ENCODE measurements around the gene PTPRM.

PTPRM gene

GRCh38 chr18:8175501-8176061 lies 608.5 kb downstream of the PTPRM start:
- no peak for DNase-seq (ENCODE audit: low spot score)

GRCh38 chr18:8176109-8176508 lies 609.0 kb downstream of the PTPRM start:
- no peak for DNase-seq (ENCODE audit: low spot score)

GRCh38 chr18:8176554-8176953 lies 609.4 kb downstream of the PTPRM start:
- DNase-seq (ENCODE audit: low spot score): no peak

GRCh38 chr18:8177330-8178016 lies 610.4 kb downstream of the PTPRM start:
- DNase-seq (ENCODE audit: low spot score): no peak

GRCh38 chr18:8186413-8186812 lies 619.3 kb downstream of the PTPRM start:
- DNase-seq (ENCODE audit: low spot score): no peak

- no peak for DNase-seq (ENCODE audit: low spot score)
Measured at GRCh38 chr18:8188184-8188583, 621.1 kb downstream of the PTPRM start.

- no peak for DNase-seq (ENCODE audit: low spot score)
Measured at GRCh38 chr18:8190980-8191379, 623.9 kb downstream of the PTPRM start.

- no peak for DNase-seq (ENCODE audit: low spot score)
Measured at GRCh38 chr18:8194431-8194830, 627.3 kb downstream of the PTPRM start.

- no peak for DNase-seq (ENCODE audit: low spot score)
Measured at GRCh38 chr18:8196238-8196637, 629.1 kb downstream of the PTPRM start.

- no peak for DNase-seq (ENCODE audit: low spot score)
Measured at GRCh38 chr18:8197499-8197898, 630.4 kb downstream of the PTPRM start.

GRCh38 chr18:8207996-8208395 lies 640.9 kb downstream of the PTPRM start:
- DNase-seq (ENCODE audit: low spot score): no peak

- DNase-seq (ENCODE audit: low spot score): no peak
Measured at GRCh38 chr18:8208716-8209115, 641.6 kb downstream of the PTPRM start.

GRCh38 chr18:8212896-8213780 lies 646.0 kb downstream of the PTPRM start:
- DNase-seq (ENCODE audit: low spot score): no peak

GRCh38 chr18:8215741-8216140 lies 648.6 kb downstream of the PTPRM start:
- DNase-seq (ENCODE audit: low spot score): no peak

- DNase-seq (ENCODE audit: low spot score): no peak
Measured at GRCh38 chr18:8217051-8217564, 650.0 kb downstream of the PTPRM start.

GRCh38 chr18:8218197-8218596 lies 651.1 kb downstream of the PTPRM start:
- DNase-seq (ENCODE audit: low spot score): no peak

GRCh38 chr18:8221452-8221851 lies 654.3 kb downstream of the PTPRM start:
- DNase-seq (ENCODE audit: low spot score): no peak

- no peak for DNase-seq (ENCODE audit: low spot score)
Measured at GRCh38 chr18:8224576-8224975, 657.5 kb downstream of the PTPRM start.

- DNase-seq (ENCODE audit: low spot score): no peak
Measured at GRCh38 chr18:8229040-8229439, 661.9 kb downstream of the PTPRM start.

- DNase-seq (ENCODE audit: low spot score): no peak
Measured at GRCh38 chr18:8229787-8230186, 662.7 kb downstream of the PTPRM start.

GRCh38 chr18:8231316-8231715 lies 664.2 kb downstream of the PTPRM start:
- no peak for DNase-seq (ENCODE audit: low spot score)

- no peak for DNase-seq (ENCODE audit: low spot score)
Measured at GRCh38 chr18:8232791-8233190, 665.7 kb downstream of the PTPRM start.

GRCh38 chr18:8235894-8236293 lies 668.8 kb downstream of the PTPRM start:
- no peak for DNase-seq (ENCODE audit: low spot score)
